Dedifferentiated amniotic fluid mesenchymal stem cell (primary cell): ENCODE results near the gene LRRC74A.

ENCODE experiments used
- DNase-seq: peaks from one replicate; pipeline ENCODE4 v3.0.0-alpha.2; 2016; ENCODE audit errors: extremely low spot score

LRRC74A gene

GRCh38 chr14:76826122-76826521, at the start of gene LRRC74A:
TSS of gene LRRC74A (plus strand) at chr14:76826408. CDS start at chr14:76826698, 290 bp downstream.
- DNase-seq = no peak

- DNase-seq = no peak
Observed at GRCh38 chr14:76776428-76777251, 49.6 kb upstream of the LRRC74A start.

- DNase-seq = no peak
Observed at GRCh38 chr14:76777721-76778120, 48.5 kb upstream of the LRRC74A start.

- no peak for DNase-seq
Observed at GRCh38 chr14:76778546-76779215, 47.5 kb upstream of the LRRC74A start.

GRCh38 chr14:76779221-76780057, 46.8 kb upstream of the LRRC74A start:
- DNase-seq = no peak

GRCh38 chr14:76780058-76780345, 46.2 kb upstream of the LRRC74A start:
- DNase-seq = no peak

GRCh38 chr14:76780360-76780759, 45.8 kb upstream of the LRRC74A start:
- DNase-seq = no peak

- DNase-seq = no peak
Observed at GRCh38 chr14:76780875-76781647, 45.1 kb upstream of the LRRC74A start.

- DNase-seq = no peak
Observed at GRCh38 chr14:76781648-76782051, 44.6 kb upstream of the LRRC74A start.

GRCh38 chr14:76782115-76782884, 43.9 kb upstream of the LRRC74A start:
- no peak for DNase-seq

- DNase-seq = no peak
Observed at GRCh38 chr14:76782885-76783566, 43.2 kb upstream of the LRRC74A start.

- no peak for DNase-seq
Observed at GRCh38 chr14:76784266-76784874, 41.8 kb upstream of the LRRC74A start.

- DNase-seq = no peak
Observed at GRCh38 chr14:76784881-76785280, 41.3 kb upstream of the LRRC74A start.

- DNase-seq = no peak
Observed at GRCh38 chr14:76786601-76787000, 39.6 kb upstream of the LRRC74A start.

GRCh38 chr14:76792422-76792821, 33.8 kb upstream of the LRRC74A start:
- DNase-seq = no peak

- DNase-seq = no peak
Observed at GRCh38 chr14:76793324-76793723, 32.9 kb upstream of the LRRC74A start.

GRCh38 chr14:76793956-76794355, 32.3 kb upstream of the LRRC74A start:
- no peak for DNase-seq

GRCh38 chr14:76806446-76806845, 19.8 kb upstream of the LRRC74A start:
- DNase-seq = no peak

GRCh38 chr14:76808011-76808410, 18.2 kb upstream of the LRRC74A start:
- no peak for DNase-seq

- DNase-seq = no peak
Observed at GRCh38 chr14:76808990-76809389, 17.2 kb upstream of the LRRC74A start.
